Stimulated activated naive CD8-positive, alpha-beta T cell treated with anti-CD3 and anti-CD28 coated beads, Interleukin-15, Interleukin-2, amounts not matched to agents 100 ng/mL and 50 ng/mL, for 24 hours (primary cell): ENCODE results near the gene CHRND.
"Not testable (repeated sequence)": the region's sequence is repeated elsewhere in the genome, so short reads cannot be mapped to it uniquely, and the experiment has no call there.

Experiments
- H3K27ac Mint-ChIP-seq: one replicate; pipeline ENCODE4 v1.8.0; 2021; ENCODE audit warnings: mild to moderate bottlenecking, mixed read lengths
- H3K27me3 Mint-ChIP-seq: one replicate; pipeline ENCODE4 v1.8.0; 2021; ENCODE audit warnings: mixed read lengths
- H3K36me3 Mint-ChIP-seq: one replicate; pipeline ENCODE4 v1.8.0; 2021; ENCODE audit warnings: low read depth, mixed read lengths
- H3K4me1 Mint-ChIP-seq: one replicate; pipeline ENCODE4 v1.8.0; 2021; ENCODE audit warnings: low read depth, mixed read lengths
- H3K4me3 Mint-ChIP-seq: one replicate; pipeline ENCODE4 v1.8.0; 2021; ENCODE audit warnings: mild to moderate bottlenecking, mixed read lengths
- H3K9me3 Mint-ChIP-seq: one replicate; pipeline ENCODE4 v1.8.0; 2021; ENCODE audit warnings: mixed read lengths

CHRND gene

DNA sequence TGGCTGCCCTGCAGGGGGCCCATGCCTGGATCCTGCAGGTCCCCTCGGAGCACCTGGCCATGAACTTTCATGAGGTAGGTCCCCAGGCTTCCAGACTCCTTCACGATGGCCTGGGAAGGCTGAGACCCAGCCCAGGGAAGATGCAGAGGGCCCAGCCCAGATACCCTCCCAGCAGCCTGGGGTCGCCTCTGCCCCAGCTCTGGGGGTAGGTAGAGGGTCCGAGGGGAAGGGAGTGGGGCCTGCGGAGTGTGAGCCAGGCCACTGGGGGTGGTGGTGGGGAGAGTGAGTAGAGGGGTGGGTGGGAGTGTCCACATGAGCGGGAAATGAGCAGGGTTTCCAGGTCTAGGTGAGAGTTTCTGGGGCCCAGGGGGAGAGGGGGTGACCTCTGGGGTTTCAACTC is 1.2 kb upstream of the CHRND start:
- no peaks in the 10 kb centered on the region for H3K36me3 Mint-ChIP-seq
- H3K27ac Mint-ChIP-seq: no peak overlapping the region
- H3K9me3 Mint-ChIP-seq: no peaks in the 10 kb centered on the region
- H3K4me1 Mint-ChIP-seq: peaks cover 22% of the 10 kb centered on the region
- H3K4me3 Mint-ChIP-seq: no peak overlapping the region
- peaks cover 34% of the 10 kb centered on the region for H3K27me3 Mint-ChIP-seq

DNA sequence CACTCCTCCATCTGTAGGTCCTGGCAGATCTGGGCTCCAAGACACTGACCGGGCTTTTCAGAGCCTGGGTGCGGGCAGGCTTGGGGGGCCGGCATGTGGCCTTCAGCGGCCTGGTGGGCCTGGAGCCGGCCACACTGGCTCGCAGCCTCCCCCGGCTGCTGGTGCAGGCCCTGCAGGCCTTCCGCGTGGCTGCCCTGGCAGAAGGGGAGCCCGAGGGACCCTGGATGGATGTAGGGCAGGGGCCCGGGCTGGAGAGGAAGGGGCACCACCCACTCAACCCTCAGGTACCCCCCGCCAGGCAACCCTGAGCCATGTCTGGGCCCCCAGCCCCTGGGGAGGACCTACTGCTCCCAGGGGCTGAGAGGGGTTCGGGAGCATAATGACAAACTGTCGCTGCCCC is 761 bp upstream of the CHRND start:
- H3K27ac Mint-ChIP-seq: no peak overlapping the region
- H3K27me3 Mint-ChIP-seq: peaks cover 33% of the 10 kb centered on the region
- H3K4me3 Mint-ChIP-seq: no peak overlapping the region
- H3K4me1 Mint-ChIP-seq: peaks cover 22% of the 10 kb centered on the region
- no peaks in the 10 kb centered on the region for H3K9me3 Mint-ChIP-seq
- no peaks in the 10 kb centered on the region for H3K36me3 Mint-ChIP-seq

DNA sequence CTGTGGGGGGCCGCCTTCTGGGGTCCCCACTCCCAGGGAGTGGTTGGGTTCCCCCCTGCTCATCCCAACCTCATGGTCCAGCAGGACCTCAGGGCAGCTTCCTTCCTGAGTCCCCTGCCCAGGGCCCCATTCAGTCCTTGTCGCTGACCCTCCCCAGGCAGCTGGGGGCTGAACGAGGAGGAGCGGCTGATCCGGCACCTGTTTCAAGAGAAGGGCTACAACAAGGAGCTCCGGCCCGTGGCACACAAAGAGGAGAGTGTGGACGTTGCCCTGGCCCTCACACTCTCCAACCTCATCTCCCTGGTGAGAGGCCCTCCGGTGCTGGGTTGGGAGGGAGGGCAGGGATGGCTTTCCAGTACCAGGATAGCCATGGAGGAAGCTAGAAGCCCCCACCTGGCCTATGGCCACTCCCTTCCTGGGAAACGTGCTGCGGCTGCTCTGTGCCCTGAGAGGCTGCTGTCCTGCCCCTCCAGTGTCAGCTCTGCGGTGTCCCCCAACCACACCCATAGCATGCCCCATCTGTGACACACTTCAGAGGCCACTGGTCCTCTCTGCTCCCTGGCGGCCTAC is 497 bp downstream of the CHRND start:
- Mint-ChIP-seq H3K4me1 (peaks cover 20% of the 10 kb centered on the region), H3K27me3 (peaks cover 27% of the 10 kb centered on the region), H3K36me3 (no peaks in the 10 kb centered on the region), H3K4me3 (no peak overlapping the region), H3K27ac (no peak overlapping the region), H3K9me3 (no peaks in the 10 kb centered on the region)

DNA sequence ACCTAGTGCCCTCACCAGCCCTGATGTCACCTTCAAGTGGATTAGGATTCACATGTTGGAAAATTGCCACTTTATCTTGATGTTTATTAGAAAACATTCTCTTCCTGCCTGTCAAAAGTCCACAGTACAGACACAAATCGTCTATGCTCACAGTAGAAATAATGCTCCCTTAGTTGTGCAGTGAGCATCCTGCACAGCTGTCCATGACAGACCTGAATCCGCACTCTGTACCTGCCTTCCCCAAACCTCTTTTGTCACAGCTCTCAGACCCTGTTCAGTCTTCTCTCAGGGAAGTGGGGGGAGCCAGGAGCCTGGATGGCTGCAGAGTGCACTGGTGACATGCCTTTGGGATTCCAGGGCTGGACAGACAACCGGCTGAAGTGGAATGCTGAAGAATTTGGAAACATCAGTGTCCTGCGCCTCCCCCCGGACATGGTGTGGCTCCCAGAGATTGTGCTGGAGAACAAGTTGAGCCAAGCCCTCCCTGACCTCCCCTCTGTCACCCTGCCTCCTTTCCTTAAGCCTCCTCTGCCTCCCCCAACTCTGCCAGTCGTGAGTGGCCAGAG is 2.0 kb downstream of the CHRND start:
- Mint-ChIP-seq H3K27me3 (peaks cover 23% of the 10 kb centered on the region), H3K4me3 (no peak overlapping the region), H3K36me3 (no peaks in the 10 kb centered on the region), H3K9me3 (no peaks in the 10 kb centered on the region), H3K4me1 (peaks cover 16% of the 10 kb centered on the region), H3K27ac (no peak overlapping the region)

DNA sequence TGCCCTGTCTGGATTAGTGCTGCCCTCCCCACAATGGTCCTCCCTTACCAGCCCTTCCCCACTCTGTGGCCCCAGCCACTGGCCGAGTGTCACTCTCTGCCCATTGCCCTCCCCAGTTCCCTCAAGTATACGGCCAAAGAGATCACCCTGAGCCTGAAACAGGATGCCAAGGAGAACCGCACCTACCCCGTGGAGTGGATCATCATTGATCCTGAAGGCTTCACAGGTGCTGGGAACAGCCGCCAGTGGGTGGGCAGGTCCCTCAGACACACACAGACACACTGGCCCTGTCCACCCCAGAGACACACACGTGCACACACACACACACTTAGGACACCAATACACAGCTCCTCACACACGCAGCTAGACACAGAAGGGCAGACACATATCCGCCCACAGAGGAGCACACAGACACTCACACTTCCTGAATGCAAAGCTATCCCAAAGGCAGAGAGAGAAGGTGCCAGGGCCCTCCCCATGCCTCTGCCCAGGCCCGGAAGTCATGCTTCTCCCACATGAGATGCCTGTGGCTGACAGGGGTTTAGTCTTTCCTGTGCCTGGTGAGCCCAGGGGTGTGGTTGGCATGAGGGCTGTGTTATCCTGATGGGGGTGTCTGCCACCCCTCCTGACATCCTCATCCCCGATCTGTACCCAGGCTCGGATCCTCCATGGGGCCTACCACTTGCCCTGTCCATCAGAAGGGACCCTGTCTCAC is 2.9 kb downstream of the CHRND start:
- peaks cover 13% of the 10 kb centered on the region for H3K4me1 Mint-ChIP-seq
- no peaks in the 10 kb centered on the region for H3K36me3 Mint-ChIP-seq
- H3K27ac Mint-ChIP-seq: no peak overlapping the region
- no peak overlapping the region for H3K4me3 Mint-ChIP-seq
- no peaks in the 10 kb centered on the region for H3K9me3 Mint-ChIP-seq
- H3K27me3 Mint-ChIP-seq: peaks cover 18% of the 10 kb centered on the region

DNA sequence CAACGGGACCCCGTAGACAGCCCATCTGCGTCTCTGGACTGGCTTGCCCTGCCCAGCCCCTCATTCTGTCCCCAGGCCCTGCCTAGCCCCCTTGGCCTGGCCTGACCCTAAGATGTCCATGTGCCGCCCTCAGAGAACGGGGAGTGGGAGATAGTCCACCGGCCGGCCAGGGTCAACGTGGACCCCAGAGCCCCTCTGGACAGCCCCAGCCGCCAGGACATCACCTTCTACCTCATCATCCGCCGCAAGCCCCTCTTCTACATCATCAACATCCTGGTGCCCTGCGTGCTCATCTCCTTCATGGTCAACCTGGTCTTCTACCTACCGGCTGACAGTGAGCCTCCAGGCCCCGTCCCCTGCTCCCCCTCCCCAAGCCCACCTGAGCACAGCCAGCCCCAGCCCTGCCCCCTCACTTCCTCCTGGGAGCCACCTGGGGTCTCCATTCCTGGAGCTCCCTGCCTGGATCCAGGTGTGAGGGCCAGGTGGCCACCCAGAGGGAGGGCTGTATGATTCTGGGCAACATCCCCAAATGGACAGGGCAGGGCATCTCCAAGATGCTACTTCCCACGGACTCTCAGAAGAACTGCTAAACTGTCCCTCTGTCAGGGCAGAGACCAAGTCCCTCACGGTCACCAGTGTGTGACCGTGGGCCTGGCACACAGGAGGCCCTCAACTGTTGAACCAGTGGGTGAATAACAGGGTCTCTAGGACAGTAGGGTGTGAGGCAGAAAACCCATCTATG is 4.0 kb downstream of the CHRND start:
- H3K27me3 Mint-ChIP-seq: peaks cover 12% of the 10 kb centered on the region
- H3K4me3 Mint-ChIP-seq: no peak overlapping the region
- H3K4me1 Mint-ChIP-seq: peaks cover 13% of the 10 kb centered on the region

DNA sequence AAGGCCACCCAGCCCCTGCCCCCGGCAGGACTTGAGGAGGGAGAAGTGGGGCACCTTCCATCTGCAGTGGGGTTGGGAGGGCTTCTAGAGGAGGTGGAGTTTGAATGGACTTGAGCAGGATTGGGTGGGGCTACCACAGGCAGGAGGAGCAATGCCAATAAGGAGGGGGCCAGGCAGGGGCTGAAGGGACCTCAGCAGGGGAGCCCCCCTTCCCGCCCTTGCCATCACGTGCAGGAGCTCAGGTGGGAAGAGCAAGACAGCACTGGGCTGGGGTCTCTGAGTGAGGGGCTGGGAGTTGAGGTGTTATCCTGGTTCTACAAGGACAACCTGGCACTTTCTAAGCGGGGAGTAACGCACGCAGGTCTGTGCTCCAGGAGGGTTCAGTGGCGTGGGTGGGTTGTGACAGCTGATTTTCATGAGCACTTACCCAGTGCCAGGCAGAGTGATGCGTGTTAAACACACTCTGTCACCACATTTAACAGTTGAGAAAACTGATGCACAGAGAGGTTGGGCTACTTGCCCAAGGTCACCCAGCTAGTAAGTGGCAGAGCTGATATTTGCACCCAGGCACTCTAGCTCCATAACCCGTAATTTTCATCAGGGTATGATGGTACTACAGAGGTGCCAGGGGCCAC is 4.8 kb downstream of the CHRND start:
- no peaks in the 10 kb centered on the region for H3K36me3 Mint-ChIP-seq
- H3K4me1 Mint-ChIP-seq: peaks cover 13% of the 10 kb centered on the region
- peaks cover 12% of the 10 kb centered on the region for H3K27me3 Mint-ChIP-seq
- H3K9me3 Mint-ChIP-seq: no peaks in the 10 kb centered on the region
- no peak overlapping the region for H3K27ac Mint-ChIP-seq
- no peak overlapping the region for H3K4me3 Mint-ChIP-seq

More for the DNA sequence above, 4.0 kb downstream of the CHRND start:
- Mint-ChIP-seq H3K27ac (no peak overlapping the region), H3K36me3 (no peaks in the 10 kb centered on the region), H3K9me3 (no peaks in the 10 kb centered on the region)

DNA sequence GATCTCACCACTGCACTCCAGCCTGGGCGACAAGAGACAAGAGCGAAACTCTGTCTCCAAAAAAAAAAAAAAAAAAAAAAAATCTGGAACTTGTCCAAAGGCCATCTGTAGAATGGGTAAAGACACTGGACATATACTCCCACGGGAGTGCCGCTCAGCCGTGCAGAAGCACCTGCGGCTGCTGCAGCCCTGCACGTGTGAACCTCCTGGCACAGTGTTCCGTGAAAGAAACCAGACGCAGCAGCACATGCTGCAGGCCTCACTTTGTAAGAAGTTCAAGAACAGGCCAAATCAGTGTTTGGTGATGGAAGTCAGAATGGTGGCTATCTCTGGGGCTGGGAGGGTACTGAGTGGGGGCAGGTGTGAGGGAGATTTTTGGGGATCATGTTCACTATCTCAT is 6.5 kb downstream of the CHRND start:
- Mint-ChIP-seq H3K4me3 (no peak overlapping the region), H3K36me3 (no peaks in the 10 kb centered on the region), H3K4me1 (peaks cover 13% of the 10 kb centered on the region), H3K27me3 (peaks cover 16% of the 10 kb centered on the region), H3K9me3 (no peaks in the 10 kb centered on the region), H3K27ac (no peak overlapping the region)

DNA sequence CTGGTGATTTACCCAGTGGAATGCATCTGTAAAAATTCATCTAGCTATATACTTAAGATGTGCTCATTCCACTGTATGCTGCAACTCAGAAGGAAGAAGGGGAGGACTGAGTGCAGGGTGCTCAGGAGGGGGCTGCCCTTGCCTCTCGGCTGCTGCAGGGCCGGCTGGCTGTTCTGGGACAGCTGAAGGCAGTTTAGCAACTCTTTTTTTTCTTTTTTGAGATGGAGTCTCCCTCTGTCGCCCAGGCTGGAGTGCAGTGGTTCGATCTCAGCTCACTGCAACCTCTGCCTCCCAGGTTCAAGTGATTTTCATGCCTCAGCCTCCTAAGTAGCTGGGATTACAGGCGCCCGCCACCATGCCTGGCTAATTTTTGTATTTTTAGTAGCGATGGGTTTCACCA is 6.9 kb downstream of the CHRND start:
- Mint-ChIP-seq H3K27me3 (peaks cover 17% of the 10 kb centered on the region), H3K4me1 (peaks cover 13% of the 10 kb centered on the region)
- not testable (repeated sequence) for H3K27ac Mint-ChIP-seq, H3K36me3 Mint-ChIP-seq, H3K9me3 Mint-ChIP-seq, H3K4me3 Mint-ChIP-seq

DNA sequence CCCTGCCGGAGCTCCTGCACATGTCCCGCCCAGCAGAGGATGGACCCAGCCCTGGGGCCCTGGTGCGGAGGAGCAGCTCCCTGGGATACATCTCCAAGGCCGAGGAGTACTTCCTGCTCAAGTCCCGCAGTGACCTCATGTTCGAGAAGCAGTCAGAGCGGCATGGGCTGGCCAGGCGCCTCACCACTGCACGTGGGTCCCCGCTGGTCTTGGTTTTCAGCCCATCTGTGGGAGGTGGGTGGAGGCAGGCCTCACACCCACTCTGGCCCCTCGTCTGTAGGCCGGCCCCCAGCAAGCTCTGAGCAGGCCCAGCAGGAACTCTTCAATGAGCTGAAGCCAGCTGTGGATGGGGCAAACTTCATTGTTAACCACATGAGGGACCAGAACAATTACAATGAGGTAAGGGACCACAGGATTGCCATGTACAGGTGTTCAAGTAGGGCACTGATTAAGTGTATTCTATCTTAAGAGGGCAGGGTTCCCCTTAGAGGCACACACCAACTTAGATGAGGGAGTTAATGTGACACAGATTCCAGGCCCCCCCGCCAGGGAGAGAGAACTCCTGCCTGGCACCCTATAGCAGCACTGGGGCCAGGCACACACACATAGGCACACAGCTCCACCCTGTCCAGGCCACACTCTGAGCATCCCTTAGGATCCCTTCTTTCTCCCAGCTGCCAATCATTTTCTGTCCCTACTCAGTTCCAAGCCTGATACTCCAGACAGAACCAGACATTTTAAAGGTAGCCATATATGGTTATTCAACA is 8.2 kb downstream of the CHRND start:
- H3K9me3 Mint-ChIP-seq: no peaks in the 10 kb centered on the region
- H3K36me3 Mint-ChIP-seq: no peaks in the 10 kb centered on the region
- peaks cover 8% of the 10 kb centered on the region for H3K27me3 Mint-ChIP-seq
- H3K4me3 Mint-ChIP-seq: no peak overlapping the region
- no peak overlapping the region for H3K27ac Mint-ChIP-seq
- H3K4me1 Mint-ChIP-seq: peaks cover 7% of the 10 kb centered on the region

DNA sequence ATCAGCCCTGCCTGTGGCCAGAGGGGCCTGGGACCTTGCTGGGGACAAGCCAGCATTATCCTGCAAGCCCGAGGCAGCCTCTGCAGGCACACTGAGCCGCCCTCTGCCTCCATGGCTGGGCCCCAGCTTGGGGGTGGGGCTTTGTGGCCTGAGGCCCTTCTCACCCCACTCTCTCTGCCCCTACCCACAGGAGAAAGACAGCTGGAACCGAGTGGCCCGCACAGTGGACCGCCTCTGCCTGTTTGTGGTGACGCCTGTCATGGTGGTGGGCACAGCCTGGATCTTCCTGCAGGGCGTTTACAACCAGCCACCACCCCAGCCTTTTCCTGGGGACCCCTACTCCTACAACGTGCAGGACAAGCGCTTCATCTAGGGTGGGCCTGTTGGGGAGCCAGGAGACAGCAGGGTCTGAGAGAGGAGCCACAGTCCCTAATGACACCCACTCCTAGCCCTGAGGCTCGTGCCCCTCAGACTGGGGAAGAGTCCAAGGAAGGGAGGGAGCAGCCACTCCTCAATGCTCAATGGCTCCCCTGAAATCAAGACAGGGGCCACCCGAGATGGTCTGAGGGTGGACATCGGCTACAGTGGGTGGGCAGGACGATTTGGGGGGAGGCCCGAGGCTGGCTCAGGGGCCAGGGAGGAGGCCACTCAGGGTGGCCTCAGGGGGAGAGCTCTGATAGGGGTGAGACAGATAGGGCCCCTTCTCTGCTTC is 9.1 kb downstream of the CHRND start:
- H3K9me3 Mint-ChIP-seq: no peaks in the 10 kb centered on the region
- no peak overlapping the region for H3K4me3 Mint-ChIP-seq
- H3K27ac Mint-ChIP-seq: no peak overlapping the region
- H3K36me3 Mint-ChIP-seq: no peaks in the 10 kb centered on the region
- peaks cover 5% of the 10 kb centered on the region for H3K4me1 Mint-ChIP-seq
- H3K27me3 Mint-ChIP-seq: peaks cover 8% of the 10 kb centered on the region

DNA sequence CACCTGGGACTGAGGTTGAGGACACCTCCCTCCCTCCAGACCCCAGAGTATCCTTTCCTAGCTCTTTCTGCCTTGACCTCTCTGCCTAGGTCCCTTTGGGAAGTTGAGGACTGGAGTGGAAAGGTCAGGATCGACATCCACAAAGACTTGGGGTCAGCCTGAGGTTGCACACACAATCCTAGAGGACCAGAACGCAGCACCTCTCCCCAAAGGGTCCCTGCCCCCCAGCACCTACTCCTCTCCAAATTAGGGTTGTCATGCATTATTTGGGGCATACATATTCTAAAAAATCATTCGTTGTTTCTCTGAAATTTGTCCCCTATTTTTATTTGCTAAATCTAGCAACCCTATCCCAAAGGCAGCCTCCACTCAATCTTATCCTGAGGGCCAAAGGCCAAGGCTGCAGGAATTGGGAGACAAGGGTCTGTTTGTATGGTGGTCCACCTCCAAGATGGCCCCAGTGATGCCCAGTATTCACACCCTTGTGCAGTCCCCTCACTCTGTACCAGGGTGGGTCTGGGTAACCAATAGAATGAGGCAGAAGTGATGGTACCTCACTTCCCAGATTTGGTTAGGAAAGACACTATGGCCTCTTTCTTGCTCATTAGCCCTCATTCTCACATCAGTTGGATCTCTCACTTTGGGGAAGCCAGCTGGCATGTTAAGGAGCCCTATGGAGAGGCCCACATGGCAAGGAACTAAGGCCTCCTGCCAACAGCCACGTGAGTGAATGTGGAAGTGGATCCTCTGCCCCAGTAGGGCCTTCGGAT is 10.0 kb downstream of the CHRND start:
- Mint-ChIP-seq H3K27me3 (peaks cover 5% of the 10 kb centered on the region), H3K36me3 (no peaks in the 10 kb centered on the region), H3K27ac (no peak overlapping the region), H3K4me1 (peaks cover 5% of the 10 kb centered on the region), H3K4me3 (no peak overlapping the region), H3K9me3 (no peaks in the 10 kb centered on the region)

DNA sequence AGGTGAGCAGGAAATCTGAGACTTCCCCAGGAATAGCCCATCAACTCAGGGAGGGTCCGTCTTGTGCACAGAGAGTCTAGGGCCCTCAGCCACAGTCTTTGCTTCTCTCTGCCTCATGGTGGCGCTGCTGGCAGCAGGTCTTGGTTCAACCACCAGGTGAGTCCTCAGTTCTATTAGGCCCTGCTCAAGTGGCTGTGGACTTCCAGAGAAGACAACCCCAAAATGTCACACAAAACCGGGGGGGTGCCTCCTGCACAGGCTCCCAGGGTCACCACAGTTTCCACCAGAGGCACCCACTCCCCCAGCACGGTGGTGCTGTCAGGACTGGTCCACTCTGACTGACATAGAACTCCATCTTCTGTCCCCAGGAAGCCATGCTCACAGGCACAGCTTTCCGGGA is 11.1 kb downstream of the CHRND start:
- Mint-ChIP-seq H3K27ac (no peak overlapping the region), H3K4me3 (no peak overlapping the region), H3K36me3 (no peaks in the 10 kb centered on the region), H3K4me1 (peaks cover 5% of the 10 kb centered on the region), H3K9me3 (no peaks in the 10 kb centered on the region), H3K27me3 (peaks cover 5% of the 10 kb centered on the region)
